ENCODE data around the gene NFIA. TPM values are rescaled to one million over a fixed set of nuclear protein-coding genes. Genes with fewer than 3 reads are reported as not detected.

NFIA gene
- total RNA-seq, 3 donors from 2014 or later = 54.9 to 87.5 (median 79.6) TPM

DNA sequence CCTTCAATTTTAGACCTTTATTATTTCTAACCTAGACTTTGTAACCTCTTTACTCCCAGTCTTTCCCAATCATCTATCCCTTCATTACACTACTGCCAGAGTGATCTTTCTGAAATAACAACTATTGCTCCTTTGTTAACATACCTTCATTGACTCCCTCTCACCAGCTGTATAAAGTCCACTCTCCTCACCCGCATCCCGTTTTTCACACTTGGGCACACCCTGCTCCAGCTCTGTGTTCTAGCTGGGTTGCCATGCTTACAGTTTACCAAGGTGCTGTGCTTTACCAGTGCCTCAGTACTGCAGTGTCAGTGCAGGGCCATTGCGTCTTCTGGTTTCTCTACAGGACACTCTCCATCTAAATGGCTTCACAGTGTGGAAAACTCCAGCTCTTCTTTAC lies 148.2 kb downstream of the NFIA start:
- no peak for DNase-seq (ENCODE audit: low spot score in 2 of 2)
- Histone ChIP-seq H3K4me3 (no peak overlapping the region), H3K36me3 (no peaks in the 10 kb centered on the region), H3K27me3 (no peaks in the 10 kb centered on the region), H3K4me1 (no peaks in the 10 kb centered on the region), H3K27ac (no peak overlapping the region), H3K9me3 (no peaks in the 10 kb centered on the region)
- intact Hi-C loops (cut with DNase I; ENCODE audit: low total_unique reads) = no loop called here
- TF ChIP-seq, protein P1, sequence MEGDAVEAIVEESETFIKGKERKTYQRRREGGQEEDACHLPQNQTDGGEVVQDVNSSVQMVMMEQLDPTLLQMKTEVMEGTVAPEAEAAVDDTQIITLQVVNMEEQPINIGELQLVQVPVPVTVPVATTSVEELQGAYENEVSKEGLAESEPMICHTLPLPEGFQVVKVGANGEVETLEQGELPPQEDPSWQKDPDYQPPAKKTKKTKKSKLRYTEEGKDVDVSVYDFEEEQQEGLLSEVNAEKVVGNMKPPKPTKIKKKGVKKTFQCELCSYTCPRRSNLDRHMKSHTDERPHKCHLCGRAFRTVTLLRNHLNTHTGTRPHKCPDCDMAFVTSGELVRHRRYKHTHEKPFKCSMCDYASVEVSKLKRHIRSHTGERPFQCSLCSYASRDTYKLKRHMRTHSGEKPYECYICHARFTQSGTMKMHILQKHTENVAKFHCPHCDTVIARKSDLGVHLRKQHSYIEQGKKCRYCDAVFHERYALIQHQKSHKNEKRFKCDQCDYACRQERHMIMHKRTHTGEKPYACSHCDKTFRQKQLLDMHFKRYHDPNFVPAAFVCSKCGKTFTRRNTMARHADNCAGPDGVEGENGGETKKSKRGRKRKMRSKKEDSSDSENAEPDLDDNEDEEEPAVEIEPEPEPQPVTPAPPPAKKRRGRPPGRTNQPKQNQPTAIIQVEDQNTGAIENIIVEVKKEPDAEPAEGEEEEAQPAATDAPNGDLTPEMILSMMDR (IDR thresholded peaks at IDR 0.05) = no peak
- no peak for TF ChIP-seq POLR2AphosphoS5 (IDR thresholded peaks at IDR 0.05)
- TF ChIP-seq POLR2A (IDR thresholded peaks at IDR 0.05) = no peak

DNA sequence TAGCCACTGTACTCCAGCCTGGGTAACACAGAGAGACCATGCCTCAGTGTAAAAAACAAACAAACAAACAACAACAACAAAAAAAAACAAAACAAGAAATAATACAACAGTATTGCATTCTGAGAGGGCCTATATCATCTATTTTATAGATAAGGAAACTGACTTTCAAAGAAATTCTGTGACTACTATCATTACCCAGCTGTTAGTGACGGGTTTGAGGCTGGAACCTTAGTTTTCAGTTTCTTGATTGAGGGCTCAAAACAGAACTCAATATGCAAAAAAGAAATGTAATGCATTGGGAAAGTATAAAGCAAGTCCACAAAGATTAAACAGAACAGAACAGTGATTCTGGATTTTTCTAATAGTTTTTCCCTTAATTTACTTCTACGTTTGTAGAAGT lies 149.4 kb downstream of the NFIA start:
- Histone ChIP-seq H3K27me3 (no peaks in the 10 kb centered on the region), H3K9me3 (no peaks in the 10 kb centered on the region), H3K36me3 (no peaks in the 10 kb centered on the region), H3K4me1 (no peaks in the 10 kb centered on the region), H3K27ac (no peak overlapping the region), H3K4me3 (no peak overlapping the region)
- intact Hi-C loops (cut with DNase I; ENCODE audit: low total_unique reads) = no loop called here
- no peak for DNase-seq (ENCODE audit: low spot score in 2 of 2)
- TF ChIP-seq POLR2A (IDR thresholded peaks at IDR 0.05) (no peak), POLR2AphosphoS5 (IDR thresholded peaks at IDR 0.05) (no peak)
- TF ChIP-seq, protein P1 (IDR thresholded peaks at IDR 0.05) = no peak

DNA sequence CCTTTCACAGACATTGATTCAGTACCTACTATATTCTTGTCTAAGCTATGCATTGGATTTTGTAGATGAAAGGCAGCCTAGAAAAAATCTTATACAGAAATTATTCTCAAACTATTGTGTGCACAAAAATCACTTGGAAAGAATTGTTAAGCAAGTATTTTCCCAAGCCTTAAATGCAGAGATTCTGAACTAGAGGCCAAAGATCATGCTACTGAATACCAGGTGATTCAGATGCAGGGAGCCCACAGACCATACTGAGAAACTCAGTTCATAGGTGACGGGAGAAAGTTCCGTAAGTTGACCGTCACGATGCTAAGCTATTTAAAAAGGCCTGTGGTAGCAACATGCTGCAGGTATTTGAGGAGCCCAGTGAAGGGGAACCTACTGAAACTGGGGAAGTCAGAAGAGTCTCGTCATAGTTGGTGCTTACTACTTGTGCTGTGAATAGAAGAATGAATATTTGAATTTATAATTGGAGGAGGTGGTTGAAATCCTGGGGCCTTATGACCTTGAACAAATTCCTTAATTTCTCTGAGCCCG lies 150.8 kb downstream of the NFIA start:
- no peak for DNase-seq (ENCODE audit: low spot score in 2 of 2)
- no peaks in the 10 kb centered on the region for H3K9me3 ChIP-seq
- H3K4me3 ChIP-seq = no peak overlapping the region
- TF ChIP-seq, protein P1 (IDR thresholded peaks at IDR 0.05) = no peak
- TF ChIP-seq POLR2A (IDR thresholded peaks at IDR 0.05) (no peak), POLR2AphosphoS5 (IDR thresholded peaks at IDR 0.05) (no peak)
- H3K4me1 ChIP-seq = no peaks in the 10 kb centered on the region
- no peaks in the 10 kb centered on the region for H3K36me3 ChIP-seq
- no peaks in the 10 kb centered on the region for H3K27me3 ChIP-seq
- intact Hi-C loops (cut with DNase I; ENCODE audit: low total_unique reads) = no loop called here
- no peak overlapping the region for H3K27ac ChIP-seq

DNA sequence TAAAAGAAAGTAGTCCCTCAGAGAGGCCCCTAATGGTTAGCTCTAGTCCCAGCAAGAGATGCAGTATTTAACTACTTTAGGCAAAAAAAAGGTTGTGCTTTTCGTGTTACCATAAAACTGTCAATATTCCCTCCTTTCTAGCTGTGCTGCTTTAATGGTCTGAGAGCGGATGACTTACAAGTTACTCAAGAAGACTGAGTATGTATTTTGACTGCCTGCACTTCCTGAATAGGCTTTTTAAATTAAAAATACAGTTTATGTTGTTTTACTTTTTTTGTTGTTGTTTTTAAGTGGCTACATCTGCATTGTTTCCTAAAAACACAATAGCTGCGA lies 152.2 kb downstream of the NFIA start:
- Histone ChIP-seq H3K9me3 (no peaks in the 10 kb centered on the region), H3K4me3 (no peak overlapping the region), H3K27ac (no peak overlapping the region), H3K27me3 (no peaks in the 10 kb centered on the region), H3K4me1 (no peaks in the 10 kb centered on the region), H3K36me3 (no peaks in the 10 kb centered on the region)
- TF ChIP-seq, protein P1 (IDR thresholded peaks at IDR 0.05) = no peak
- no peak for TF ChIP-seq POLR2AphosphoS5 (IDR thresholded peaks at IDR 0.05)
- no peak for TF ChIP-seq POLR2A (IDR thresholded peaks at IDR 0.05)
- DNase-seq (ENCODE audit: low spot score in 2 of 2) = no peak
- intact Hi-C loops (cut with DNase I; ENCODE audit: low total_unique reads) = no loop called here

DNA sequence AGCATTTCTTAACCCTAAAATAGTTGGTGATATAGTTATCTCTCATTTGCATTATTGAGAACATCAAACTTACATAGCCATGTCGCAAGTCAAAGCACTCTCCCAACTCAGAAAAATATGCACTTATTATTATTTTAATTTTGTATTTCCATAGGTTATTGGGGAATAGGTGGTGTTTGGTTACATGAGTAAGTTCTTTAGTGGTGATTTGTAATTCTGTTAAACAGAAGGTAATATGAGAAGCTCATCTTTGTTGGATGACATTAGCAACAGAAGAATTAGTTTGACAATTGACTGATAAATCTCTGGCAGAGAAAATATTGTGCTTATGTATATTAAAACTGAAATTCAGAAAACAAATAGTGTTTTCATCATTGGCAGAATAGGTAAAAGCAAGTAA lies 154.8 kb downstream of the NFIA start:
- no peak overlapping the region for H3K4me3 ChIP-seq
- TF ChIP-seq POLR2AphosphoS5 (IDR thresholded peaks at IDR 0.05) (no peak), POLR2A (IDR thresholded peaks at IDR 0.05) (no peak)
- TF ChIP-seq, protein P1 (IDR thresholded peaks at IDR 0.05) = no peak
- no peaks in the 10 kb centered on the region for H3K9me3 ChIP-seq
- H3K4me1 ChIP-seq = peaks cover 0 to 5% of the 10 kb centered on the region in 2 donors
- H3K27ac ChIP-seq = no peak overlapping the region
- intact Hi-C loops (cut with DNase I; ENCODE audit: low total_unique reads) = no loop called here
- no peaks in the 10 kb centered on the region for H3K27me3 ChIP-seq
- H3K36me3 ChIP-seq = no peaks in the 10 kb centered on the region
- DNase-seq (ENCODE audit: low spot score in 2 of 2) = no peak
